ENCODE measurements around the gene COP1.

The COP1 gene

DNA sequence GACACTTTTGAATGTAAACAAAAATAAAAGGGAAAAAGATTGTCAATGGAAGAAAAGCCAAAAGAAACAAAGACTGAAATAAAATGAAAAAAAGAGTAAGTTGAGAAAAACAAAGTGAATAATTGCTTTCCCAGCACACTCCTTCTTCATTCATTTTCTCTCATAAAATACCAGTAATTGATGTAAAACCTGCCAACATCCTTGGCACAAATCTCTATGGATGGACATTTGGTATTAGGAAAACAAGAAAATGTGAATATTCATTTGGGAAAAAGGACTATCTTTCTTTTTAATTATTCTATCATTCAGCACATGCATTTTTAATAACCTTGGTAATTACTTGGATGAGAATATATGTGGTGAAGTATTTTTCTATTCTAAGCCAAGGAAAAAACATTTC is 259.3 kb downstream of the COP1 start:
- no peak for DNase-seq

DNA sequence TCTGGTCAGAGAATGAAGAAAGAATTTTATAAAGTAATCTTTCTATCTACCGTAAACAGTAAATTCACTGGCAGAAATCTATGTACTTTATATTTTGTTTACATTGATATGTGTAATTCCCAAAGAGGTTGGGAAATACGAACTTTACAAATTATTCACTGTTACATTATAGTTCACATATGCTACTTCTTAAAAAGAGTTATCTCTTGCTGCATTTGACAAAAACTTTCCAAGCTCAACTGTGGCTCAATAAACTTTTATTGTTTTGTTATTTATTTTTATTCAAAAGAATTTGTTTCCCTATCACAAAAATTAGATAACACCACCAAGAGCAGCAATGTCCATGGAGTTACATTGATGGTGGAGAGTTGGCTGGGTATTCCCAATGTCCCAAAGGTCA is 262.5 kb downstream of the COP1 start:
- no peak for DNase-seq

DNA sequence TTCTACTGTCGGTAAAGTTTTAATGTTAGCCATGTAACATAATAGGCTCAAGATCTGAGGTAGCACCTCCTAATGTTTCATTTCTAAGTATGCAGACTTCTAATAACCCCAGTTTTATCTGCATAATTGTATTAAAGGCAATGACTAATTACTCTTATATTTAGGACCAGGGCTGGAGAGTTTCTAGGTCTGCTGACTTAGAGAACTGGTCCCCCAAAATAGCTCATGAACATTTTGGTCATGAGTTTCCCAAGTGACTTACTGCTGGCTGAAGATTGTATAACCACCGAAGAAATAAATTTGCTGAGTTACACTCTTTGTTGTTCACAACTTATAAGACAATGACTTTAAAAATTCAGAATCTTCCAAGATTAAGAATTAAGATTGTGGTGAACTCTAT is 265.9 kb downstream of the COP1 start:
- DNase-seq = no peak

DNA sequence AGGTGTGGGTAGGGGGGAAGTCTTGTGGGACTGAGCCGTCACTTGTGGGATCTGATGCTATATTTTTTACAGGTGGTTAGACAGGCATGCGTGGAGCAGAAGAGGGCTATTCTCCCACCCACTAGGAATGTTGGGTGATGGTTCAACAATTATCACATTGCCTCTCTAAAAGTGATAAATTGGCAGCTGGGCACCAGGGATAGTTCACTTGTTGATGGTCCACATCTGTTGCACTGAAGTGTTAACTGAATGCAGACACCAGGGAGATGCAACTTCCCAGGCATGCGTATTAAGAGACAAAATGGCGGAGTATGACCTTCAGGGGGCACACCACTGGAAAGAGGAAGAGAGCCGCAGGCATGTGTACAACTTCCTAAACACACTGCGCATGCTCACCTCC is 270.4 kb downstream of the COP1 start:
- DNase-seq = no peak

DNA sequence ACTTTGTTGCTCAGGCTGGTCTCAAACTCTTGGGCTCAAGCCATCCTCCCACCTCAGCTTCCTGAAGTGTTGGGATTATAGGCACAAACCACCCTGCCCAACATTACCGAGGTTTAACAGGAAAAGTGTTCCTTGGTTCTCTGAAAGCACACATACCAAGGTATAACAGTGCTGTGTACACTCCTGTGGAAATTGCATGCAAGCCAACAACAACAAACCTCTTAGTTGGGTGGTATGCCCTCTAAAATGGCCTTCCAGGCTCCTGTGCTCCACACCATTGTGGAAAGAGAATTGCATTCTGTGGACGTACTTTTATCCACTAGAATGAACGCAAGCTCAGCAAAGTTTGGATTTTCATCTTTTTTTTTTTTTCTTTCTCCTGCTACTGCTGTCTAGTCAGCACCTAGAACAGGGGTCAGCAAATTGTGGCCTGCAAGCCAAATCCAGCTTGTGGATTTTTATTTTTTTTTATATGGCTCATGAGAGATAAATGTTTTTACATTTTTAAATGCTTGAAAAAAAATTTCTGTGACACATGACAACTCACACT is 271.4 kb downstream of the COP1 start:
- no peak for DNase-seq

DNA sequence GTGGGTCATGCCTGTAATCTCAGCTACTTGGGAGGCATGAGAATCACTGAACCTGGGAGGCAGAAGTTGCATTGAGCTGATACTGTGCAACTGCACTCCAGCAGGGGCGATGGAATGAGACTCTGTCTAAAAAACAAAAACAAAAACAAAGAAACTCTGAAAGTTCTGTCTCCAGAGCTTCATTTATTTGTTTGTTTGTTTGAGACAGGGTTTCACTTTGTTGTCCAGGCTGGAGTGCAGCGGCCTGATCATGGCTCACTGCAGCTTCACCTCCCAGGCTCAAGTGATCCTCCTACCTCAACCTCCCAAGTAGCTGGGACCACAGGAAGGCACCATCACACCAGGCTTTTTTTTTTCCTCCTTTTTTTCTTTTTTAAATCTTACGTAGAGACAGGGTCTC is 271.9 kb downstream of the COP1 start:
- no peak for DNase-seq

DNA sequence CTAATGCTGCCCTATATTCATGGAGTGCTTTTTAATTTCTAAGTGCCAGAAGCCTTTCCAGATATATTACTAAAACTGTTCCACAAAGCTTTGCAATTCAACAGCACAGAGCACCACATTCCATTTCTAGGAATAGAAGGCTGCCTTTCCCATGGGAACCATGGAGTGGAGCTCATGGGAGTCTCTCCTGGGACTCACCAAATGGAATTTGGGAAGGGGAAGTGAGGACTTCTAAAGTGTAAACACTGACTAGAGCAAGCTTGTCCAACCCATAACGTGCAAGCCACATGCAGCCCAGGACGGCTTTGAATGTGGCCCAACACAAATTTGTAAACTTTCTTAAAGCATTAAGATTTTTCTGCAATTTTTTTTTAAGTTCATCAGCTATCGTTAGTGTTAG is 273.3 kb downstream of the COP1 start:
- DNase-seq = no peak

DNA sequence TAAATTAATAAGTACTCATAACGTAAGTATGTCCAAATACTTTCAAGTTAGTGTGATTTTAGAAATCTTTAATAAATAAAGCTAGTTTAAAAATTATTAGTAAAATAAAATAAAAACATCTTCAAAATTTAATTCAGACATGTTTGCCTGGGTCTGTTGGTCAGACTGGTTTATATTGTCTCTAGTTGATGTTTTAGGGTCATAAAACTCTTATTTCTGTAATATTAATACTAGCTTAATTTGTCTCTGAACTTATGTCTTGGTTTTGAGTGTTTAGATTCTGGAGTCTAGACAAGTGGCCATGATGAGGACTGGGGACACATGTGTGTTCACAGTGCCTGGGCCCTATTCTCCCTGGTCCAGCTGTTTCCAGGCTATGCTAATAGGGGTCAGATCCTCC is 279.1 kb downstream of the COP1 start:
- no peak for DNase-seq

DNA sequence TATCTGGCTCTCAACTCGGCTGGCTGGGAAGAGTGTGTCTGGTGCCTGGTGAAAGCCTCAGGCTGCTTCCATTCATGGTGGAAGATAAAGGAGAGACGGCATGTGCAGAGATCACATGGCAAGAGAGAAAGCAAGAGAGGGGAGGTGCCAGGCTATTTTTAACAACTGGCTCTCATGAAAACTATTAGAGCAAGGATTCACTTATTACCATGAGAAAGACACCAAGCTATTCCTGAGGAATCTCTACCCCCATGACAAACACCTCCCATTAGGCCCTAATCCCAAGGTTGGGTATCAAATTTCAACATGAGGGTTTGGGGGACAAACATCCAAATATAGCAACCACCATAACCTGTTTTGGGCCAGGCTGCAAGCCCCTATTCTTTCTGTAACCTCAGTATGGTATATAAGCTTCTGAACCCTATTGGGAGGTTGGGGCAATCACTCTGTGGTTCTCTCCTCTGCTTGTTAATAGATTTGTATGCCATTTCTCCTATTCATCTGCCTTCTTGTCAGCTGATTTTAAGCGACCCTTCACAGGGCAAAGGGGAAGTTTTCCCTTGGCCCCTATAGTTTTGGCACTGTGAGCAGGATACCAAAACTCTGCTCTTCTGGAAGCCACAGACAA is 284.7 kb downstream of the COP1 start:
- DNase-seq = no peak

DNA sequence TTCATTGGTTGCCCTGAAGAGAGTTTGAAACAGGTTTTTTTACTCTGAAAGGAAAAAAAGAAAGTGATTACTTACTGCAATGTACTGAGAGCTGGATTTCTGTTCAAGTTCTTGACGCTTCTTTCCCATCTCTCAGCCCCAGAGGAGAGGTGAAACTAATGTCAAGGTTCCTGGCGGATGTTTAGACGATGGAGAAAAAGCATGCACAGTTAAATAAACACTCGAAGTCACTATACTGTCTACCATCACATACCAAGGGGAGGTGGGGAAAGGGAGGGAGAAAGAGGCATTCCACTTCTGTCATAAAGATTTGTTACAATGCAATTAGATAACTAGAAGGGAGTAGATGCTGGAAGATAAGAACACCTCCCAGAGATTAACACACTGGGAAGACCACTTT is 286.7 kb downstream of the COP1 start:
- no peak for DNase-seq

DNA sequence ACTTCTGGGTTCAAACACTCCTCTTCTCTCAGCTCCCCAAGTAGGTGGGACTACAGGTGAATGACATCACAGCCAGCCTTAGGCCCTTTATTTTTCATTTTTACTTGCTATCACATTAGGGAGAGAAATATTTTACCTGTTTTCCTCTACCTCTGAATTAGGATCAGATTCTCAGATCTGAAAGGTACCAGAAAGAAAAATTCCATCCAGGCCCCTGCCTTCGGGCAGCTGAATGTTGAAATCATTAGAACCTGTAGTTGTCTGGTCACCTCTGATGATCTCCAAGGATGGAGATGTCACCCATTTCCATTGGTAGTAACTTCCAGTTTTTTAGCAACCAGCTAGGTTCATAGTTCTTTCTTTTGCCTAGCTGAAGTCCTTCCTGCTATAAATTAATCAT is 288.1 kb downstream of the COP1 start:
- DNase-seq = no peak

DNA sequence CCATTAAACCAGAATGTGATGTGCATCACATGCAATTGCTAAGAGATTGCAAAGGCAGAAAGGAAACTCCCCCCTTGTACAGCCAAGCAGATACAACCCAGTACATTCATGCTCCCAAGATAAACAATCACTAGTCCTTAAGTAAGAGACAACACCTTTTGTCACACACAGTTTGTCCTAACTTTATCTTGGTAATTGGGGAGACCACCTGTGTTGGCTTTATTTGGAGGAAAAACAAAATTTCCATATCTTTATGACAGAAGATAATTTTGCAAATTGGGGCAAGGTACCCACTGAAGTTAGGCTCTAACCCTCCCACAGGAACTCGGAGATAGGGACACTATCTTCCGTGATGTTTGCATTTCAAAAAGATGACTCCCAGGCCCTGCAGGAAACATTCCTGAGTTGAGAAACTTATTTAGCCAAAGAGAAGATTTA is 288.7 kb downstream of the COP1 start:
- DNase-seq = no peak

DNA sequence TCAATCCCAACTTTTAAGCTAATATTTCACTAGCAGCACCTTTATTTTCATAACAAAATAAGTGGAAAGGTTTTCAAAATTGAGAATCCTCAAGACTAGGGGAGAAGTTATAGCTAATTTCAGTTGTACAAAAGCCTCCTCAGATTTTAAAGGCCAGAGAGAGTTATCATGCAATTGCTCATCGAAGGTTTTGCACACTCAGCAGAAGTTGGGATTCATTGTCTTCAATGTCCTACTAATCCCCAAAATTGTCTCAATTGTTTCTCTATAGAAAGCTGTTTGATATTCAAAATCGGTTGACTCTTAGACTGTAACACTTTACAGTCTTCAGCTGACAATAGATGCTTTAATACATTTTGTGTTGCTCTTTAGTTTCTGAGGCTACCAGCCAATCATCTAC is 293.0 kb downstream of the COP1 start:
- no peak for DNase-seq

DNA sequence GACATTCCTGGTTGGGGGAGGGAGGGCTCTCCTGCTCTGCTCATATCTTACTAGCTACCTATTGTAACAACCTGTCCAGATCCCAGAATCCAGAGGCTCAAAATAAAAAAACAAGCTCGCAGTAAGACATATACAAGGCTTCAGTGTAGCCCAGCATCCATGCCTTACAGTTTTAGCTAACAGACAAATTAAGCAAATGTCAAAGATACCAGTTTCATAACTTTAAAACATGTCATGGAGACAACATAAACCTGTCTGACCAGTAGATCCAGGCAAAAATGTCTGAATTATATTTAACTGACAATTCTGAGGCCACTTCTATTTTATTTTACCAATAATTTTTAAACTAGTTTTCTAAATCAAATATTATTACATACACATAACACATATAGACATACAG is 295.9 kb downstream of the COP1 start:
- DNase-seq = no peak

DNA sequence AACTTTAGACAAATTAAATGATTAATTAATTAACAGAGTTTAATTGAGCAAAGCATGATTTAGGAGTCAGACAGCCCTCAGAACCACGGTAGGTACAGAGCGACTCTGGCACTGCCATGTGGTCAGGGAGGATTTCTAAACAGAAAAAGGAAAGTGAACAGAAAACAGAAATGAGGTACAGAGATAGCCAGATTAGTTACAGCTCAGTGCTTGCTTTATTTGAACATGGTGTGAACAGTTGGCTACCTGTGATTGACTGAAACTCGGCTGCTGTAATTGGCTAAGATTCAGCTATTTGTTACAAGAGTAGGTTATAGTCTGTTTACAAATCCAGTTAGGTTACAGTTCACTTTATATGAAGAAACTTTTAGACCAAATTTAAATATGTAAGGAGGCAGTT is 300.7 kb downstream of the COP1 start:
- DNase-seq = peak; percentile 38

DNA sequence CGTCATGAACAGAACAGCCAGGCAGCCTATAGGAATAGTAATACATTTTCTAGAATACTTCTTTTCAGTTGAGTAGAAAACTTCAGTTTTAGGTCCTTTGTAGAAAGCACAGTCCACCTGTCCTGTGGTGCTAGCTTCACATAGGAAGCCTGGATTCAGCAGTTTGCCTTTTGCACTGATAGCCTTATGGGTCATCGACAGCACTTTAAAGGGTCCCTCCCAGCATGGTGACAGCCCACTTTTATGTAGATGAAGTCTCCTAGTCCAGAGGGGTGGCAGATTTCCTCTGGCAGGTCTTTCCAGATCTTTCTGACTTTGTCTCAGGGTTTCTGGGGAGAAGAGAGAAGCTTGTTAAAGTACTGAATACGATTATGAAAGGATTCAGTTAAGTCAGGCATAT is 302.3 kb downstream of the COP1 start:
- no peak for DNase-seq

DNA sequence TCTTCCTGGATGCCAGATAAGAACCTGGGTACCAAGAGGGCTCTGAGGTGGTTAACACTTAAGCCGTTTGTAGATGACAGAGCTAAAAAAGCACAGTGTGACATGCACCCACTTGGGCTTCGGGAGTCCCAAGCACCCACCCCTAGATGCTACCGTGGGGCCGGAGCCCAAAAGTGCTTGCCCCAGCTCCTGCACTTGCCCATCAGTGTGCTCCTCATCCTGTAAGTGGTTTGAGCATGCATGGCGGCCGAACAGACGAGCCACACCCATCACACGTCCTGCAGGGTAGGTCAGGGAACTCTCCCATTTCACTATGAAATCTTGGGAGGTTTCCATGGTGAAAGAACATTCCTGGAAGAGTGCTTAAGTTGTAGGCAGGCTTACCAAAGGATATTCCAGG is 304.8 kb downstream of the COP1 start:
- DNase-seq = no peak

DNA sequence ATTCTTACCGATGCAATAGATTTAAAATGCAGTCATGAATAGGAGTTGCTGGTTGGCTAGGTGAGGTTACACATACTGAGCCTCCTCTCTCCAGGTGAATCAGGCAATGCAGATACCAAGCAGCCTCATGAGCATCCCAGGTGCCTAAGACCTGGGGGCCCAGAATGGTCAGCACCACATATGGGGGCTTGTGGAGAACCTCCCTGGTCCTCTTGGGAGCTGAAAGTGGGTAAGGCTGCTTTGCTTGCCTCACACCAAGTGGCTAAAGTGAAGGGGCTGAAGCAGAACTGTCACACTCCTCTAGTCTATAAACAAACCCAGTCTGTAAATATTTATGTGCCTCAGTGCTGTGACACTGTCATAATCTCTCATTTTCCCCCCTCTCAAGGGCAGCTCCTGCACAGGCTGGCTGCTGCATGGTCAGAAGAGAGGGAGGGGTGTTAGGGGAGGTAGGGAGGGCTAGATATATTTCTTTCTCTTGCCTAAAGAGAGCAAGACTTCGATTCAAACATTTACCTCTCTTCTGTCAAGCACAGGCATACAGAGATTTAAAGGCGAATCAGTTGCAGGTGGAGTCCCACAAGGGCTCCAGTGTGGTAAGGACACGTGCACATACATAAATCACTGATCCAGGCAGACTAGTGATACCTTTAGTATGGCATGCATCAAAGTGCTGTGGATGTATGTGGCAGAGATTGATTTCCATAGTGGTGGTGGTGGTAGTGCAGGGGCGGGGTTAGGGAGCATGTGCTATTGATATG is 305.8 kb downstream of the COP1 start:
- no peak for DNase-seq

DNA sequence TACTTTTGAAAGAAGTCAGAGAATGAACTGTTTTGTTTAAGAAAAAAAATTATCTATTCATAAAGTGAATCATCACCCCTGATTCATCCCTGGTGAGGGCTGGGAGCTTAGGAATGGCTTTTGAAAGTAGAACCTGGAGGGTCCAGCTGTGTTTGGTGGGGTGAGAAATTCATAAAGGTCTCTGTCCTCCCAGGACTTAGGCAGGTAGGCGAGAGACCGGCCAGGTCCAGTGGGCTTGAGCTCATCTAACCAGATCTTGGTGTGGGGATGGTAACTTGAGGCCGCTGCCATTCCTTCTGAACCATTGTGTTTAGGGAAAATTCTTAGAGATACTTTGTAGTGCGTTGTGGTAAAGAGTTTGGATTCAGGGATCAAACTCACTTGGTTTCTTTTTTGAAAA is 306.9 kb downstream of the COP1 start:
- no peak for DNase-seq

DNA sequence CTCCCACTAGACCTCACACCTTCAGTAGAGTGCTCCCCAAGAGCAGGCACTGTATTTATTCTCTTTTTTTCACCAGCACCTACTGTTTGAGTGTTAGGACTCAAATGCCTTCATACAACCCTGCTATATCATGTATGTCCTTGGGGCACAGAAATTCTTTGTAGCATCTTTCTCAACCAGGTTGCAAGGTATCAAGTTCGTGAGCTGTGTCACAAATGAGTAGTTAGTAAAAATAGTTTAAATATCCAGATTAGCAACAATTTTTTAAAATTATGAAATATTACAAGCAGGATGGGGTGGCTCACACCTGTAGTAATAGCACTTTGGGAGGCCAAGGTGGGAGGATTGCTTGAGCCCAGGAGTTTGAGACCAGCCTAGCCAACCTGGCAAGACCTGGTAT is 311.1 kb downstream of the COP1 start:
- no peak for DNase-seq
